PC-9 (cell line): ENCODE measurements around the gene DPP10.

Experiments
- EZH2 ChIP-seq: fragments of 200-600 bp; sonication (generic); IDR thresholded peaks from 2 replicates; pipeline ENCODE4 v1.8.0; 2017; ENCODE audit warnings: antibody characterized with exemption, low read depth
- TF ChIP-seq, protein P1 (sequence below): fragments of 200-600 bp; sonication (generic); conservative IDR thresholded peaks from 2 replicates; pipeline ENCODE4 v1.6.1; 2017; ENCODE audit warnings: mixed run types, antibody characterized with exemption, mild to moderate bottlenecking, moderate library complexity

DNA sequence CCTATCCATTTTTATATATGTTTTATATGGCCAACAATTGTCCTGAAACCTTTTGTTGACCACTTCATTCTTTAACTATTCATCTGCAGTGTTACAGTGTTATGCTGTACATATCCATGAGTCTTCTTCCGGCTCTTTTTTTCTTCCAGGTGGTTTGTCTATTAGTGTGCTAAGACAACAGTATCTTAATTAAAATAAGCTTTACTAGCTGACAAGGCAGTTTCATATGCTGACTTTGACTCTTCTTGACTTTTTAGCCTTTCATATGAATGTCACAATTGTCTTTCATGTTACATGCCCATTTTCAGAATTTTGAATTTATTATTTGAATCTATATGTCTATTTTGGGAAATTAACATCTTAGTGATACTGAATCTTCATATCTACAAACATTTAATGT lies 1249.0 kb downstream of the DPP10 start:
- TF ChIP-seq, protein P1, sequence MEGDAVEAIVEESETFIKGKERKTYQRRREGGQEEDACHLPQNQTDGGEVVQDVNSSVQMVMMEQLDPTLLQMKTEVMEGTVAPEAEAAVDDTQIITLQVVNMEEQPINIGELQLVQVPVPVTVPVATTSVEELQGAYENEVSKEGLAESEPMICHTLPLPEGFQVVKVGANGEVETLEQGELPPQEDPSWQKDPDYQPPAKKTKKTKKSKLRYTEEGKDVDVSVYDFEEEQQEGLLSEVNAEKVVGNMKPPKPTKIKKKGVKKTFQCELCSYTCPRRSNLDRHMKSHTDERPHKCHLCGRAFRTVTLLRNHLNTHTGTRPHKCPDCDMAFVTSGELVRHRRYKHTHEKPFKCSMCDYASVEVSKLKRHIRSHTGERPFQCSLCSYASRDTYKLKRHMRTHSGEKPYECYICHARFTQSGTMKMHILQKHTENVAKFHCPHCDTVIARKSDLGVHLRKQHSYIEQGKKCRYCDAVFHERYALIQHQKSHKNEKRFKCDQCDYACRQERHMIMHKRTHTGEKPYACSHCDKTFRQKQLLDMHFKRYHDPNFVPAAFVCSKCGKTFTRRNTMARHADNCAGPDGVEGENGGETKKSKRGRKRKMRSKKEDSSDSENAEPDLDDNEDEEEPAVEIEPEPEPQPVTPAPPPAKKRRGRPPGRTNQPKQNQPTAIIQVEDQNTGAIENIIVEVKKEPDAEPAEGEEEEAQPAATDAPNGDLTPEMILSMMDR: no peak
- no peak for TF ChIP-seq EZH2
